K562 (cell line): ENCODE data around the gene TOM1. TPM values are rescaled to one million over a fixed set of nuclear protein-coding genes. Genes with fewer than 3 reads are reported as not detected.

Experiments used
- ATAC-seq: fragments of 200-7000 bp; cut with Tn5 transposase; 3 replicates; pipeline ENCODE4 v1.9.1; 2020; ENCODE audit warnings: moderate library complexity
- BruUV-seq: library from RNA; stranded (reverse); fragments of 400-500 nt; replicated peaks from 2 replicates; lab custom pipeline; 2021; lab: Mats Ljungman, UMichigan
- CTCF ChIA-PET: fragments of 300-600 bp; formaldehyde crosslinking; extraction: SDS; loops from one replicate; lab custom pipeline; 2021; ENCODE audit warnings: low intra/inter-chr PET ratio; lab: Yijun Ruan, JAX
- POLR2A ChIA-PET: fragments of 300-600, 350-650 bp; sonication (Branson Sonifier 250); formaldehyde crosslinking; extraction: SDS; loops from one replicate; lab custom pipeline; 2021; ENCODE audit warnings: antibody characterized with exemption, inconsistent platforms; lab: Yijun Ruan, JAX
- DNase-seq, 4 experiments: peaks; one replicate each; pipeline versions ENCODE4 v3.0.0 to v3.0.0-alpha.2; 2011 to 2018; ENCODE audit warnings: low spot score in 3 of 4, mixed read lengths in 3 of 4; ENCODE audit errors: extremely low read depth in 1 of 4
- FAIRE-seq: peaks from 2 replicates; lab custom pipeline; 2011; peaks lifted over from hg19 to GRCh38; lab: Jason Lieb, UNC
- H2AFZ ChIP-seq: 2 replicates; pipeline ENCODE4 v1.6.0; 2011; ENCODE audit warnings: low read depth, low read length, control low read depth, inconsistent platforms
- H3K27ac ChIP-seq: fragments of 200-600 bp; 3 replicates; pipeline ENCODE4 v1.8.0; 2011; ENCODE audit warnings: low read depth, mild to moderate bottlenecking, control low read depth, inconsistent platforms, low read length, moderate library complexity, mixed read lengths; ENCODE audit errors: extremely low read depth
- H3K27me3 ChIP-seq, 2 experiments: fragments of 300-600 bp in 1 of 2; 2 replicates in 1 of 2; 3 replicates in 1 of 2; pipeline versions ENCODE4 v1.6.0 to v1.8.0; 2011; ENCODE audit warnings: inconsistent platforms in 2 of 2, low read length in 2 of 2, mild to moderate bottlenecking in 1 of 2, mixed read lengths in 1 of 2, moderate library complexity in 1 of 2; ENCODE audit not compliant: control insufficient read depth in 2 of 2, insufficient read depth in 2 of 2
- H3K36me3 ChIP-seq: fragments of 300-600 bp; 3 replicates; pipeline ENCODE4 v1.8.0; 2011; ENCODE audit warnings: mild to moderate bottlenecking, low read length, inconsistent platforms; ENCODE audit not compliant: control insufficient read depth, insufficient read depth
- H3K4me1 ChIP-seq, 2 experiments: fragments of 200-600 bp in 1 of 2; replicated peaks in 1 of 2; 2 replicates in 1 of 2; 3 replicates in 1 of 2; pipeline versions ENCODE4 v1.5.1 to v1.8.0; 2011; ENCODE audit warnings: inconsistent platforms in 2 of 2, low read length in 2 of 2, mild to moderate bottlenecking in 1 of 2, mixed read lengths in 1 of 2, moderate library complexity in 1 of 2; ENCODE audit not compliant: control insufficient read depth in 2 of 2, insufficient read depth in 2 of 2
- H3K4me2 ChIP-seq: 2 replicates; pipeline ENCODE4 v1.6.1; 2011; ENCODE audit warnings: low read length, control low read depth, inconsistent platforms, mixed read lengths; ENCODE audit not compliant: insufficient read depth
- H3K4me3 ChIP-seq: fragments of 200-600 bp; sonication (generic), shearing (Covaris generic); 2 replicates; pipeline ENCODE4 v1.5.1; 2016; ENCODE audit warnings: control low read depth, inconsistent platforms
- H3K79me2 ChIP-seq: fragments of 200-600 bp; 3 replicates; pipeline ENCODE4 v1.8.0; 2011; ENCODE audit warnings: low read length, inconsistent platforms; ENCODE audit not compliant: control insufficient read depth, insufficient read depth
- H3K9ac ChIP-seq, 2 experiments: 2 replicates each; pipeline versions ENCODE4 v1.6.0 to v1.6.1; 2011; ENCODE audit warnings: low read depth in 2 of 2, low read length in 2 of 2, control low read depth in 1 of 2, inconsistent platforms in 1 of 2, mild to moderate bottlenecking in 1 of 2, mixed read lengths in 1 of 2; ENCODE audit not compliant: insufficient read depth in 1 of 2
- H3K9me1 ChIP-seq: one replicate; pipeline ENCODE4 v1.6.0; 2011; ENCODE audit warnings: inconsistent platforms, mild to moderate bottlenecking, low read length, moderate library complexity; ENCODE audit not compliant: control insufficient read depth, insufficient read depth
- H3K9me3 ChIP-seq: replicated peaks from 2 replicates; pipeline ENCODE4 v1.5.1; 2011; ENCODE audit warnings: low read depth, low read length, inconsistent platforms; ENCODE audit not compliant: control insufficient read depth, insufficient read depth
- H4K20me1 ChIP-seq: replicated peaks from 2 replicates; pipeline ENCODE4 v1.6.1; 2011; ENCODE audit warnings: low read length, inconsistent platforms, mixed read lengths; ENCODE audit not compliant: control insufficient read depth, insufficient read depth
- GATAD2B ChIP-seq: fragments of 450-650 bp; IDR thresholded peaks from 2 replicates; pipeline ENCODE4 v1.6.1; 2017; ENCODE audit warnings: mild to moderate bottlenecking, borderline replicate concordance
- HES1 ChIP-seq: fragments of 450-650 bp; IDR thresholded peaks from 2 replicates; pipeline ENCODE4 v1.6.1; 2016; ENCODE audit warnings: low read depth, mild to moderate bottlenecking, moderate library complexity
- KLF10 ChIP-seq: fragments of 250-450 bp; sonication (Bioruptor Pico); IDR thresholded peaks from 2 replicates; pipeline ENCODE4 v1.6.1; 2021; ENCODE audit warnings: matching md5 sums
- MEF2D ChIP-seq: conservative IDR thresholded peaks from 2 replicates; pipeline ENCODE4 v1.6.1; 2016; ENCODE audit warnings: low read depth, missing genetic modification characterization, missing compliant biosample characterization
- PKNOX1 ChIP-seq: fragments of 450-650 bp; IDR thresholded peaks from 2 replicates; pipeline ENCODE4 v1.6.1; 2016
- SPI1 ChIP-seq: IDR thresholded peaks from 2 replicates; pipeline ENCODE4 v1.6.1; 2011; ENCODE audit warnings: low read depth, low read length, control low read depth, borderline replicate concordance
- ZNF347 ChIP-seq: fragments of 450-650 bp; formaldehyde crosslinking; IDR thresholded peaks from 2 replicates; pipeline ENCODE4 v1.4.0; 2020; ENCODE audit warnings: low read depth, mild to moderate bottlenecking, moderate library complexity
- ZNF740 ChIP-seq, 3 experiments: fragments of 200-800 bp in 1 of 3; sonication (Bioruptor generic) in 1 of 3; sonication (generic) in 1 of 3; formaldehyde crosslinking in 1 of 3; IDR thresholded peaks; 2 replicates each; pipeline versions ENCODE4 v1.6.1 to v1.8.0; 2016 to 2022; ENCODE audit warnings: mild to moderate bottlenecking in 2 of 3, missing compliant biosample characterization in 2 of 3, missing genetic modification characterization in 2 of 3, missing genetic modification reagents in 1 of 3
- ZNF764 ChIP-seq: fragments of 250-450 bp; sonication (Bioruptor Pico); IDR thresholded peaks from 2 replicates; pipeline ENCODE4 v1.4.0; 2020; ENCODE audit warnings: low read depth, mild to moderate bottlenecking, moderate library complexity
- WGBS: fragments of 100-300 bp; shearing (Covaris generic); methylation state at CpG from one replicate; pipeline ENCODE4 v1.1.6; 2016; ENCODE audit warnings: low coverage, mixed read lengths; ENCODE audit not compliant: insufficient coverage; ENCODE audit errors: missing lambda C conversion rate; 5-methylcytosine and 5-hydroxymethylcytosine counted together
- in situ Hi-C: fragments of 300-500 bp; cut with MboI; formaldehyde crosslinking; loops from 4 replicates; pipeline ENCODE4 v1.15.0; 2018; ENCODE audit warnings: inconsistent platforms, mixed read lengths
- intact Hi-C: fragments of 100-400 bp; cut with micrococcal nuclease; formaldehyde crosslinking; loops from 2 replicates; pipeline ENCODE4 v1.14.2; 2022
- polyA plus RNA-seq, 8 experiments: library from polyadenylated mRNA; depleted of rRNA in 4 of 8; stranded (reverse) in 5 of 8; unstranded in 3 of 8; fragments of >200 nt; fragmentation: Nextera tagmentation in 2 of 8; fragmentation: Illumina TruSeq in 1 of 8; extraction: Ambion mirVana in 2 of 8; extraction: Trizol in 1 of 8; gene quantifications; 2 replicates each; pipeline versions ENCODE4 v1.2.1 to v1.2.3, GENCODE V29; 2011 to 2014; ENCODE audit warnings: inconsistent platforms in 1 of 8, missing spikeins in 1 of 8
- total RNA-seq, 7 experiments: library from RNA; depleted of rRNA in 6 of 7; stranded (reverse); fragments of >200 nt in 6 of 7; fragmentation: Illumina TruSeq in 2 of 7; extraction: Trizol in 2 of 7; gene quantifications; 2 replicates each; pipeline versions ENCODE4 v1.2.1 to v1.2.3, GENCODE V29; 2011 to 2021; ENCODE audit warnings: low replicate concordance in 1 of 7

The TOM1 gene
- total and polyA plus RNA-seq, 9 of the 15 experiments (the other 6 are each of a cell fraction or from before 2014, with no cell fraction given): 0.64 to 20.6 (median 12.0) TPM

GRCh38 chr22:35377735-35378134 lies 78.0 kb downstream of the TOM1 start:
- peak overlapping the region; percentile 52 to 78; a peak in 2 of 4 replicates for H3K9ac ChIP-seq
- no TSS peak for BruUV-seq
- ATAC-seq (no peak), FAIRE-seq (no peak), DNase-seq (no peak)
- no peaks in the 10 kb centered on the region for H3K79me2 ChIP-seq
- no peak overlapping the region for H3K4me2 ChIP-seq
- 50% methylated on average over 2 of the region's 3 CpGs for WGBS
- POLR2A ChIA-PET: no interaction called here
- peak overlapping the region; percentile 97; the same call in 2 of the 3 replicates for H3K27ac ChIP-seq
- intact Hi-C loops: no loop called here
- H3K36me3 ChIP-seq: no peaks in the 10 kb centered on the region
- TF ChIP-seq ZNF347 (CRISPR knock-in tag) (no peak), HES1 (no peak), MEF2D (tag) (no peak), SPI1 (peak; percentile 42; the same call in 1 of the 2 replicates), PKNOX1 (no peak), GATAD2B (no peak), ZNF764 (CRISPR knock-in tag) (no peak), KLF10 (CRISPR knock-in tag) (no peak), ZNF740 (CRISPR knock-in tag; IDR thresholded peaks at IDR 0.05) (no peak), ZNF740 (tag; IDR thresholded peaks at IDR 0.05) (0 out of 4 replicates have a peak, but pooled peaks of 1 of the 2 experiments have one; percentile 2)
- H3K9me1 ChIP-seq: no peaks in the 10 kb centered on the region
- CTCF ChIA-PET: no interaction called here
- no peaks in the 10 kb centered on the region for H4K20me1 ChIP-seq
- H3K4me3 ChIP-seq: no peak overlapping the region
- in situ Hi-C loops: no loop called here
- no peaks in the 10 kb centered on the region for H3K27me3 ChIP-seq
- peaks cover 20 to 24% of the 10 kb centered on the region in 2 experiments for H3K4me1 ChIP-seq
- H2AFZ ChIP-seq: peak overlapping the region; percentile 34
- H3K9me3 ChIP-seq: no peaks in the 10 kb centered on the region
